ENCODE results near the gene KRTAP13-3. TPM values are rescaled to one million over a fixed set of nuclear protein-coding genes. Genes with fewer than 3 reads are reported as not detected.

Gene KRTAP13-3
- total and polyA plus RNA-seq, 4 donors: not detected

- no peak within 1 kb of the TSS for H3K9ac ChIP-seq (ENCODE audit: insufficient read depth in 1 of 2, low read length in 2 of 2)
- no peak within 1 kb of the TSS for H3K4me3 ChIP-seq
- ATAC-seq (ENCODE audit: insufficient read depth, low FRiP score): no peak
- H3K27ac ChIP-seq (ENCODE audit: low read depth in 1 of 2, low read length in 1 of 2): no peak within 1 kb of the TSS
- H3K36me3 ChIP-seq (ENCODE audit: control insufficient read depth in 4 of 4, insufficient read depth in 4 of 4, low read length in 4 of 4): no peaks in the 10 kb centered on the region
- no peak for DNase-seq
- TF ChIP-seq CTCF (IDR thresholded peaks at IDR 0.05; ENCODE audit: control extremely low read depth, extremely low read depth): no peak
- 95 to 96% methylated on average over 5 of the region's 5 CpGs for WGBS, 2 donors
- H3K27me3 ChIP-seq (ENCODE audit: control insufficient read depth in 3 of 3, insufficient read depth in 3 of 3, low read length in 2 of 3): no peaks in the 10 kb centered on the region
- H3K4me1 ChIP-seq (ENCODE audit: control insufficient read depth in 5 of 5, insufficient read depth in 5 of 5, low read length in 5 of 5): no peaks in the 10 kb centered on the region
- no peaks in the 10 kb centered on the region for H3K9me3 ChIP-seq (ENCODE audit: control insufficient read depth in 4 of 4, insufficient read depth in 3 of 4, low read length in 3 of 4)
Observed at GRCh38 chr21:30439975-30440374, 14.2 kb upstream of the KRTAP13-3 start, which contains the start of gene KRTAP15-1. KRTAP15-1 (plus strand) TSS chr21:30440275; CDS start chr21:30440328, 53 bp downstream.

- Histone ChIP-seq H3K4me3 (no peak overlapping the region), H3K27me3 (ENCODE audit: control insufficient read depth in 3 of 3, insufficient read depth in 3 of 3, low read length in 2 of 3) (no peaks in the 10 kb centered on the region), H3K4me1 (ENCODE audit: control insufficient read depth in 5 of 5, insufficient read depth in 5 of 5, low read length in 5 of 5) (no peaks in the 10 kb centered on the region), H3K9ac (ENCODE audit: insufficient read depth in 1 of 2, low read length in 2 of 2) (no peak overlapping the region), H3K27ac (ENCODE audit: low read depth in 1 of 2, low read length in 1 of 2) (no peak overlapping the region), H3K36me3 (ENCODE audit: control insufficient read depth in 4 of 4, insufficient read depth in 4 of 4, low read length in 4 of 4) (no peaks in the 10 kb centered on the region), H3K9me3 (ENCODE audit: control insufficient read depth in 4 of 4, insufficient read depth in 3 of 4, low read length in 3 of 4) (no peaks in the 10 kb centered on the region)
- TF ChIP-seq CTCF (IDR thresholded peaks at IDR 0.05; ENCODE audit: control extremely low read depth, extremely low read depth): no peak
- WGBS, 2 donors: 71 to 82% methylated on average over 3 of the region's 3 CpGs
- no peak for DNase-seq
- ATAC-seq (ENCODE audit: insufficient read depth, low FRiP score): no peak
Observed at GRCh38 chr21:30437010-30437565, 11.4 kb upstream of the KRTAP13-3 start.

GRCh38 chr21:30434033-30434631, 8.4 kb upstream of the KRTAP13-3 start:
- peak in 2 of 3 donors; percentile 3 to 30 for DNase-seq
- WGBS, 2 donors: 33 to 36% methylated on average over 10 of the region's 10 CpGs
- no peaks in the 10 kb centered on the region for H3K4me1 ChIP-seq (ENCODE audit: control insufficient read depth in 5 of 5, insufficient read depth in 5 of 5, low read length in 5 of 5)

More at GRCh38 chr21:30434033-30434631, 8.4 kb upstream of the KRTAP13-3 start:
- Histone ChIP-seq H3K9me3 (ENCODE audit: control insufficient read depth in 4 of 4, insufficient read depth in 3 of 4, low read length in 3 of 4) (no peaks in the 10 kb centered on the region), H3K27me3 (ENCODE audit: control insufficient read depth in 3 of 3, insufficient read depth in 3 of 3, low read length in 2 of 3) (no peaks in the 10 kb centered on the region), H3K36me3 (ENCODE audit: control insufficient read depth in 4 of 4, insufficient read depth in 4 of 4, low read length in 4 of 4) (no peaks in the 10 kb centered on the region), H3K4me3 (no peak overlapping the region), H3K27ac (ENCODE audit: low read depth in 1 of 2, low read length in 1 of 2) (no peak overlapping the region), H3K9ac (ENCODE audit: insufficient read depth in 1 of 2, low read length in 2 of 2) (no peak overlapping the region)
- no peak for TF ChIP-seq CTCF (IDR thresholded peaks at IDR 0.05; ENCODE audit: control extremely low read depth, extremely low read depth)
- ATAC-seq (ENCODE audit: insufficient read depth, low FRiP score): no peak

Data from lung (tissue), 12 donors.